Uterus (tissue), 4 donors: ENCODE results near the gene CLASRP. TPM values are rescaled to one million over a fixed set of nuclear protein-coding genes. Genes with fewer than 3 reads are reported as not detected.
A peak's percentile ranks its signal among the peaks of the same experiment; 100 is the strongest.
"Not testable (repeated sequence)": the region's sequence is repeated elsewhere in the genome, so short reads cannot be mapped to it uniquely, and the experiment has no call there.

Experiments
- DNase-seq, 2 donors: peaks; one replicate each; pipeline ENCODE4 v3.0.0-alpha.2; 2019 to 2020
- H3K27ac ChIP-seq, 2 donors: fragments of 200-600 bp; sonication (generic); 1 replicate in 1 of 2; 2 replicates in 1 of 2; pipeline ENCODE4 v1.5.1; 2016 to 2018
- H3K27me3 ChIP-seq, 2 donors: fragments of 200-600 bp; sonication (generic); one replicate each; pipeline ENCODE4 v1.5.1; 2018 to 2019; ENCODE audit warnings: control low read depth in 1 of 2
- H3K36me3 ChIP-seq, 2 donors: fragments of 200-600 bp; sonication (generic); one replicate each; pipeline ENCODE4 v1.5.1; 2019; ENCODE audit warnings: control low read depth in 1 of 2
- H3K4me1 ChIP-seq, 2 donors: fragments of 200-600 bp; sonication (generic); one replicate each; pipeline ENCODE4 v1.5.1; 2018 to 2019; ENCODE audit warnings: control low read depth in 1 of 2
- H3K4me3 ChIP-seq, 2 donors: fragments of 200-600 bp; sonication (generic); 1 replicate in 1 of 2; 2 replicates in 1 of 2; pipeline ENCODE4 v1.5.1; 2018 to 2019; ENCODE audit warnings: mild to moderate bottlenecking in 1 of 2
- H3K9me3 ChIP-seq, 2 donors: fragments of 200-600 bp; sonication (generic); one replicate each; pipeline ENCODE4 v1.5.1; 2019; ENCODE audit warnings: control low read depth in 1 of 2
- POLR2A ChIP-seq, 2 donors: fragments of 450-650 bp; IDR thresholded peaks; one replicate each; pipeline ENCODE4 v1.6.1; 2016; ENCODE audit warnings: antibody characterized with exemption in 2 of 2, mild to moderate bottlenecking in 1 of 2, moderate library complexity in 1 of 2
- intact Hi-C: fragments of 100-400 bp; cut with DNase I; formaldehyde crosslinking; loops from one replicate; pipeline ENCODE4 v1.15.1; 2023; ENCODE audit warnings: low total_unique reads
- total RNA-seq, 4 donors: library from RNA; depleted of rRNA in 3 of 4; stranded (reverse); fragments of >200 nt in 3 of 4; gene quantifications; one replicate each; pipeline versions ENCODE4 v1.1.0 to v1.2.4, GENCODE V29; 2014 to 2023
- TF ChIP-seq, protein P1 (sequence below), 4 experiments: fragments of 200-600 bp in 2 of 4; fragments of 450-650 bp in 2 of 4; sonication (generic) in 2 of 4; IDR thresholded peaks; one replicate each; pipeline ENCODE4 v1.5.1; 2016 to 2019; ENCODE audit warnings: antibody characterized with exemption in 4 of 4, mild to moderate bottlenecking in 2 of 4, moderate library complexity in 1 of 4
- donor health status: DM: yes; HTN: yes; CAD: no.

CLASRP gene
- total RNA-seq, 4 donors from 2014 or later: 36.6 to 107 (median 73.9) TPM

DNA sequence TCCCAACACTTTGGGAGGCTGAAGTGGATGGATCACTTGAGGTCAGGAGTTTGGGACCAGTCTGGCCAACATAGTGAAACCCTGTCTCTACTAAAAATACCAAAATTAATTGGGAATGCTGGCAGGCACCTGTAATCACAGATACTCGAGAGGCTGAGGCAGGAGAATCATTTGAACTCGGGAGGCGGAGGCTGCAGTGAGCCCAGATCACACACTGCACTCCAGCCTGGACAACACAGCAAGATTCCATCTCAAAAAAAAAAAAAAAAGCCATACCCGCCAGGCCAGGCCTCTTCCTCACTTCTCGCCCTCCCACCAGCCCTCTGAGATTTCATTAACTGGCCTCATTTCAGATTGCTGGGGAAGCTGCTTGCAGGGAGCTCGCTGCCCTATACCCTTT, 45.3 kb upstream of the CLASRP start:
- no peaks in the 10 kb centered on the region for H3K4me1 ChIP-seq
- TF ChIP-seq POLR2A (IDR thresholded peaks at IDR 0.05): no peak
- TF ChIP-seq, protein P1, sequence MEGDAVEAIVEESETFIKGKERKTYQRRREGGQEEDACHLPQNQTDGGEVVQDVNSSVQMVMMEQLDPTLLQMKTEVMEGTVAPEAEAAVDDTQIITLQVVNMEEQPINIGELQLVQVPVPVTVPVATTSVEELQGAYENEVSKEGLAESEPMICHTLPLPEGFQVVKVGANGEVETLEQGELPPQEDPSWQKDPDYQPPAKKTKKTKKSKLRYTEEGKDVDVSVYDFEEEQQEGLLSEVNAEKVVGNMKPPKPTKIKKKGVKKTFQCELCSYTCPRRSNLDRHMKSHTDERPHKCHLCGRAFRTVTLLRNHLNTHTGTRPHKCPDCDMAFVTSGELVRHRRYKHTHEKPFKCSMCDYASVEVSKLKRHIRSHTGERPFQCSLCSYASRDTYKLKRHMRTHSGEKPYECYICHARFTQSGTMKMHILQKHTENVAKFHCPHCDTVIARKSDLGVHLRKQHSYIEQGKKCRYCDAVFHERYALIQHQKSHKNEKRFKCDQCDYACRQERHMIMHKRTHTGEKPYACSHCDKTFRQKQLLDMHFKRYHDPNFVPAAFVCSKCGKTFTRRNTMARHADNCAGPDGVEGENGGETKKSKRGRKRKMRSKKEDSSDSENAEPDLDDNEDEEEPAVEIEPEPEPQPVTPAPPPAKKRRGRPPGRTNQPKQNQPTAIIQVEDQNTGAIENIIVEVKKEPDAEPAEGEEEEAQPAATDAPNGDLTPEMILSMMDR (IDR thresholded peaks at IDR 0.05): no peak
- H3K27me3 ChIP-seq: no peaks in the 10 kb centered on the region
- no peaks in the 10 kb centered on the region for H3K9me3 ChIP-seq
- intact Hi-C loops: no loop called here
- H3K4me3 ChIP-seq: no peak overlapping the region
- no peaks in the 10 kb centered on the region for H3K36me3 ChIP-seq
- H3K27ac ChIP-seq: no peak overlapping the region
- no peak for DNase-seq

DNA sequence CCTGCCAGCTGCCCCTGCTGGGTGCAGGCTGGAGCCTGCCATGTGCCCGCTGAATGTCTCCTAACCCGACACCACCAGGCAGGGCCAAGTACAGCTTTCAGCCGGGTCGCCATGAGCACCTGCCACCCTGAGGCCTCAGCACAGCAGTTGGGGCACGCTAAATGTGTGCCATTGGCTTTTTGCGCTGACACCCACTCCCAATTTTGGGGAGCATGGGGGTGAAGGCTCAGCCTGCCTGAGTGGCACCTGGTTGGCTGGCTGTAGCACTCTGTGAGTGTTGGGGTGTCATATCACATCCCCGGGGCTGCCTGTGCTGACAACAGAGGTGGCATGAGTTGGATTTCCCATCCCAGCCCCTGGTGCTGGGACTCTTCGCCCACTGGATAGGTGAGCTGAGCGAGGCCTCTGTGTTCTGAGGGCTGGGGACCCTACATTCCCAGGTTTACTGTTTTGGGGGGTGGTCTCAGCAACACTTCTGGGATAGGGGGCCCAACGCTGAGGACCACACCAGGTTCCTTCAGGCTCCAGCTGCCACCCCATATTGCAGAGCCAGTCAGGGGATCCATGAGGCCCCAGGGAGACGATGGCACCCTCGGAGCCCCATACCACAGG, 44.8 kb upstream of the CLASRP start:
- Histone ChIP-seq H3K4me1 (no peaks in the 10 kb centered on the region), H3K27ac (no peak overlapping the region), H3K27me3 (no peaks in the 10 kb centered on the region), H3K36me3 (no peaks in the 10 kb centered on the region), H3K9me3 (no peaks in the 10 kb centered on the region), H3K4me3 (no peak overlapping the region)
- DNase-seq: no peak
- TF ChIP-seq POLR2A (IDR thresholded peaks at IDR 0.05): no peak
- TF ChIP-seq, protein P1 (IDR thresholded peaks at IDR 0.05): no peak
- intact Hi-C loops: no loop called here

DNA sequence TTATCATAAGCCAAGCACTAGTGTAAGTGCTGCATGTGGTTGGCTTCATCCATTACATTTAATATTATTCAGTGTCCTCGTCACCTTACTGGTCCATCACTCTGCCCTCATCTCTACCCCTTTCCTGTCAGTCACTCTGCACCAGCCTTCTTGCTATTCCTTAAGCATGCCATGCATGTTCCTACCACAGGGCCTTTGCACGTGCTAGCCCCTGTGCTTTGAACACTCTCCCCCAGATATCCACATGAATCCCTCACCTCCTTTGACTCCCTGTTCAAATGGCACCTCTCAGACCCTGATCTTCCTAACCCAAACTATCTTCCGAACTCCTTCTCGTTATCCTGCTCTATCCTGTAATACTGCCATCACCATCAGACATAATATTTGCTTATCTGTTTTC, 40.8 kb upstream of the CLASRP start:
- Histone ChIP-seq H3K27ac (no peak overlapping the region), H3K36me3 (no peaks in the 10 kb centered on the region), H3K4me3 (no peak overlapping the region), H3K27me3 (no peaks in the 10 kb centered on the region), H3K9me3 (no peaks in the 10 kb centered on the region), H3K4me1 (no peaks in the 10 kb centered on the region)
- intact Hi-C loops: no loop called here
- DNase-seq: no peak
- TF ChIP-seq POLR2A (IDR thresholded peaks at IDR 0.05): no peak
- TF ChIP-seq, protein P1 (IDR thresholded peaks at IDR 0.05): no peak

DNA sequence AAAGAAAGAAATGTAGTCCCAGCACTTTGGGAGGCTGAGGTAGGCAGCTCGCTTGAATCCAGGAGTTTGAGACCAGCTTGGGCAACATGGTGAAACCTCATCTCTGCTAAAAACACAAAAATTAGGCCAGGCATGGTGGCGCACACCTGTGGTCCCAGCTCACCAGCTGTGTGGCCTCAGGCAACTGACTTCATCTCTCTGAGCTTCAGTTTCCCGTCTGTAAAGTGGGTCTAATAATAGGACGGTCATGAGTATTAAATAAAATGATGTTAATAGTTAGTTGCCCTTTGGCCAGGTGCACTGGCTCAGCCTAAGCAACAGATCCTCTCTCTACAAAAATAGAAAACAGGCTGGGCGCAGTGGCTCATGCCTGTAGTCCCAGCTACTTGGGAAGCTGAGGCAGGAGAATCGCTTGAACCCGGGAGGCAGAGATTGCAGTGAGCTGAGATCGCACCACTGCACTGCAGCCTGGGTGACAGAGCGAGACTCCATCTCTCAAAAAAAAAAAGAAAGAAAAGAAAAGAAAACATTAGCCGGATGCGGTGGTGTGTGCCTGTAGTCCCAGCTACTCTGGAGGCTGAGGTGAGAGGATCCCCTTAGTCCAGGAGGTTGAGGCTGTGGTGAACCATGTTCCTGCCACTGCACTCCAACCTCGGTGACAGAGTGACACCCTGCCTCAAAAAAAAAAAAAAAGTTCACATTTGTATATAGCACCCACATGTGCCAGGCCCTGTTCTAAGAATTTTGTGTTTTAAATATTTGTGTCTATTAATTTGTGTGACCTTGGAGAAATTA, 39.5 kb upstream of the CLASRP start:
- H3K9me3 ChIP-seq, H3K4me3 ChIP-seq, H3K4me1 ChIP-seq, H3K27me3 ChIP-seq, H3K36me3 ChIP-seq, H3K27ac ChIP-seq, intact Hi-C loops, DNase-seq: not testable (repeated sequence)

DNA sequence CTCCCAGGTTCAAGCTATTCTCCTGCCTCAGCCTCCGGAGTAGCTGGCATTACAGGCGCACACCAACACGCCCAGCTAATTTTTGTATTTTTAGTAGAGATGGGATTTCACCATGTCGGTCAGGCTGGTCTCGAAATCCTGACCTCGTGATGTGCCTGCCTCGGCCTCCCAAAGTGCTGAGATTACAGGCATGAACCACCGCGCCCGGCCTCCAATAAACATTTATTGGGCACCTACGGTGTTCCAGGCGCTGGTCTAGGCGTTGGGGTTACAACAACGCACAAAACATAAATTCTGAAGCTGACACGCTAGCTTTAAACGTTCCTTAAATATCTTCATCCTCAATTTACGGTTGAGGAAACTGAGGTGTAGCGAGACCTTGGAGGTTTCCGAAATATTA, 38.2 kb upstream of the CLASRP start:
- H3K27ac ChIP-seq: peak overlapping the region; percentile 82 to 98
- DNase-seq, intact Hi-C loops: not testable (repeated sequence)

DNA sequence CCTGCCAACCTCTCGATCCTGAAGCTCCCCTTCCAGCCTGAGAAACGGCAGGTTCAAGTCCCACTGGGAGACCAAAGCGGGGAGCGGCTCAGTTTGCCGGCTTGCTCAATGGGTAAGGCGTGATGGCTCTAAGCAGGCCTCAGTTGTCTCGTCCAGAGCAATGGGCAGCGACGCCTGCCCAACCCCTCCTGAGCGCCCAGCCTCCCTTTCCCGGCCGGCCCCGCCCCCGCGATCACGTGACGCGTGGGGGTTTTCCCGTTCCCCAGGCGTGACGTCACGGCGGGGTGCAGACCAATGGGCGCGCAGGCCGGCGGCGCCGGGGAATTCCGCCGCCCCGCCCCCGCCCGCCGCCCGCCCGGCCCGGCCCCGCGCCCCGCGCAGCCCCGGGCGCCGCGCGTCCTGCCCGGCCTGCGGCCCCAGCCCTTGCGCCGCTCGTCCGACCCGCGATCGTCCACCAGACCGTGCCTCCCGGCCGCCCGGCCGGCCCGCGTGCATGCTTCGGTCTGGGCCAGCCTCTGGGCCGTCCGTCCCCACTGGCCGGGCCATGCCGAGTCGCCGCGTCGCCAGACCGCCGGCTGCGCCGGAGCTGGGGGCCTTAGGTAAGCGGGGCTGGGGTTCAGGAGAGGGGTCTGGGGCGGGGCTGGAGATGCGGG, 37.6 kb upstream of the CLASRP start, which contains the start of gene RELB:
RELB (plus strand) TSS at position 378 of the 653 bp plus-strand sequence; CDS start at position 494, 116 bp downstream.
- intact Hi-C loops: no loop called here

More for the DNA sequence above, 38.2 kb upstream of the CLASRP start:
- not testable (repeated sequence) for H3K27me3 ChIP-seq, H3K4me1 ChIP-seq, H3K36me3 ChIP-seq, H3K9me3 ChIP-seq
- H3K4me3 ChIP-seq: peak overlapping the region; percentile 17 to 94

More for the DNA sequence above, 37.6 kb upstream of the CLASRP start, which contains the start of gene RELB:
- no peak for TF ChIP-seq POLR2A (IDR thresholded peaks at IDR 0.05)
- TF ChIP-seq, protein P1 (IDR thresholded peaks at IDR 0.05): no peak
- no peaks in the 10 kb centered on the region for H3K9me3 ChIP-seq
- H3K4me1 ChIP-seq: no peaks in the 10 kb centered on the region
- H3K4me3 ChIP-seq: peak within 1 kb of the TSS; percentile 80 to 94
- no peaks in the 10 kb centered on the region for H3K27me3 ChIP-seq
- DNase-seq: peak; percentile 94 to 97
- H3K36me3 ChIP-seq: no peaks in the 10 kb centered on the region
- H3K27ac ChIP-seq: peak within 1 kb of the TSS; percentile 98 to 100
